HepG2 (cell line): Measurements from ENCODE around the gene TMX1.

ENCODE experiments used
- ADNP ChIP-seq: sonication (generic); formaldehyde crosslinking; IDR thresholded peaks from 2 replicates; pipeline ENCODE4 v1.4.0; 2020; ENCODE audit warnings: missing genetic modification reagents
- CTCF ChIP-seq: sonication (generic); formaldehyde crosslinking; IDR thresholded peaks from 2 replicates; pipeline ENCODE4 v1.5.0; 2020; ENCODE audit warnings: mild to moderate bottlenecking, missing genetic modification reagents, moderate library complexity
- E2F2 ChIP-seq: sonication (generic); formaldehyde crosslinking; IDR thresholded peaks from 2 replicates; pipeline ENCODE4 v1.4.0; 2020; ENCODE audit warnings: missing genetic modification reagents, borderline replicate concordance
- EP300 ChIP-seq, 3 experiments: sonication (generic) in 1 of 3; formaldehyde crosslinking in 1 of 3; IDR thresholded peaks; 2 replicates each; pipeline versions ENCODE4 v1.5.1 to v1.6.1; 2011 to 2020; ENCODE audit warnings: low read depth in 2 of 3, low read length in 2 of 3, borderline replicate concordance in 1 of 3, improper control_type of control experiment in 1 of 3, mild to moderate bottlenecking in 1 of 3, missing genetic modification reagents in 1 of 3, moderate library complexity in 1 of 3
- EZH2 ChIP-seq: conservative IDR thresholded peaks from 2 replicates; pipeline ENCODE4 v1.6.1; 2012; ENCODE audit warnings: mild to moderate bottlenecking, low read depth, low read length, moderate library complexity
- MYC ChIP-seq: sonication (generic); formaldehyde crosslinking; IDR thresholded peaks from 2 replicates; pipeline ENCODE4 v1.9.0; 2021; ENCODE audit warnings: missing genetic modification reagents, borderline replicate concordance
- PATZ1 ChIP-seq: sonication (generic); formaldehyde crosslinking; IDR thresholded peaks from 2 replicates; pipeline ENCODE4 v1.4.0; 2020; ENCODE audit warnings: missing genetic modification reagents
- RXRA ChIP-seq: sonication (generic); formaldehyde crosslinking; IDR thresholded peaks from 2 replicates; pipeline ENCODE4 v1.5.1; 2020; ENCODE audit warnings: missing genetic modification reagents
- SCMH1 ChIP-seq: sonication (generic); formaldehyde crosslinking; IDR thresholded peaks from 2 replicates; pipeline ENCODE4 v1.9.0; 2021; ENCODE audit warnings: missing genetic modification reagents, mild to moderate bottlenecking, borderline replicate concordance
- SNRNP70 ChIP-seq: fragments of 200-400 bp; formaldehyde crosslinking; IDR thresholded peaks from 2 replicates; pipeline ENCODE4 v1.6.1; 2017; ENCODE audit warnings: mild to moderate bottlenecking, low read depth, low read length, moderate library complexity
- ZHX1 ChIP-seq: sonication (generic); formaldehyde crosslinking; IDR thresholded peaks from 2 replicates; pipeline ENCODE4 v1.8.1; 2022; ENCODE audit warnings: low read depth, mild to moderate bottlenecking, missing genetic modification reagents
- ZNF34 ChIP-seq: sonication (generic); formaldehyde crosslinking; IDR thresholded peaks from 2 replicates; pipeline ENCODE4 v1.4.0; 2020; ENCODE audit warnings: mild to moderate bottlenecking, missing genetic modification reagents, borderline replicate concordance
- ZNF639 ChIP-seq: conservative IDR thresholded peaks from 2 replicates; pipeline ENCODE4 v1.6.1; 2018; ENCODE audit warnings: missing genetic modification reagents

GRCh38 chr14:51240804-51241380 is 845 bp downstream of the TMX1 start:
- no peak for TF ChIP-seq ADNP (CRISPR knock-in tag)
- TF ChIP-seq SNRNP70 = no peak
- TF ChIP-seq PATZ1 (CRISPR knock-in tag) = no peak
- TF ChIP-seq EZH2 = no peak
- no peak for TF ChIP-seq EP300 (IDR thresholded peaks at IDR 0.05; ENCODE audit: low read depth in 2 of 2, low read length in 2 of 2)
- no peak for TF ChIP-seq EP300 (CRISPR knock-in tag; IDR thresholded peaks at IDR 0.05; ENCODE audit: borderline replicate concordance)
- no peak for TF ChIP-seq CTCF (CRISPR knock-in tag)
- TF ChIP-seq SCMH1 (CRISPR knock-in tag) = no peak
- no peak for TF ChIP-seq E2F2 (CRISPR knock-in tag)
- TF ChIP-seq MYC (CRISPR knock-in tag) = no peak
- no peak for TF ChIP-seq ZNF639 (CRISPR knock-in tag)
- TF ChIP-seq ZHX1 (CRISPR knock-in tag) = no peak
- TF ChIP-seq ZNF34 (CRISPR knock-in tag) = no peak
- no peak for TF ChIP-seq RXRA
